GM19372 (cell line): ENCODE measurements around the gene ACTRT2.

Experiments
- ATAC-seq: cut with Tn5 transposase; IDR thresholded peaks from one replicate; pipeline ENCODE4 v1.9.1; 2021; ENCODE audit warnings: mild to moderate bottlenecking, low read depth, moderate library complexity; ENCODE audit not compliant: unreplicated experiment

The ACTRT2 gene

GRCh38 chr1:3029991-3030662 lies 8.9 kb downstream of the ACTRT2 start:
- ATAC-seq: no peak

DNA sequence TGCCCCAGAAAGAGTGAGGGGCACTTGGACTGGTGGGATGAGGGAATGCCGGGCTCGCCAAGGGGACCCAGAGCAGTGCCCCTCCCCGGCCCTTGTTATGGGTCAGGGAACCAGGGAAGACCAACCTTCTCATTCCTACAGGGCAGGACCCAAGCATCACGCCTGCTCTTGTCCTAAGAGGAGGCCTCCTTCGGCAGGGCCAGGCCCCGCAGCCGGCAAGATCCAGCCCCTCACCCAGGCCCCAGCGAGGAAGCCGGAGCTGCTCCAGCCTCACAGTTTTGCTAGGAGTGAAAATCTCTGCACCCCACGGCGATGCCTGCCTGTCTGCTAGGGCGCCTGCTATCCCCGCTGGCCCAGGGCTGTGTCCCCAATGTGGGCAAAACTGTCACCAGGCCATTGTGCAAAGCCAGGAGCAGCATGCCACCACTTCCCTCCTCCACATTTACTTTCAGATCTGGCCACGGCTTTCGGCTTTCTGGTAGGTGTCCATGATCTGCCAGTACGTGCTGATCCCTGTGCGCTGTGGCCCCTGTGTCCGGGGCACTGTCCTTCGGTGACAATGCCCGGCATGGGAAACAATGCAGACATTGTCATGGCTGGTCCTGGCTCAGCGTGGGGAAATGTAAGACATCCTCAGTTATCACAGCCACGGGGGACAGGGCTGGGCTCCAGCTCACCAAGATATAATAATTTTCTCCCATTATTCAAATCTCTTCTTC lies 9.6 kb downstream of the ACTRT2 start:
- ATAC-seq: no peak

DNA sequence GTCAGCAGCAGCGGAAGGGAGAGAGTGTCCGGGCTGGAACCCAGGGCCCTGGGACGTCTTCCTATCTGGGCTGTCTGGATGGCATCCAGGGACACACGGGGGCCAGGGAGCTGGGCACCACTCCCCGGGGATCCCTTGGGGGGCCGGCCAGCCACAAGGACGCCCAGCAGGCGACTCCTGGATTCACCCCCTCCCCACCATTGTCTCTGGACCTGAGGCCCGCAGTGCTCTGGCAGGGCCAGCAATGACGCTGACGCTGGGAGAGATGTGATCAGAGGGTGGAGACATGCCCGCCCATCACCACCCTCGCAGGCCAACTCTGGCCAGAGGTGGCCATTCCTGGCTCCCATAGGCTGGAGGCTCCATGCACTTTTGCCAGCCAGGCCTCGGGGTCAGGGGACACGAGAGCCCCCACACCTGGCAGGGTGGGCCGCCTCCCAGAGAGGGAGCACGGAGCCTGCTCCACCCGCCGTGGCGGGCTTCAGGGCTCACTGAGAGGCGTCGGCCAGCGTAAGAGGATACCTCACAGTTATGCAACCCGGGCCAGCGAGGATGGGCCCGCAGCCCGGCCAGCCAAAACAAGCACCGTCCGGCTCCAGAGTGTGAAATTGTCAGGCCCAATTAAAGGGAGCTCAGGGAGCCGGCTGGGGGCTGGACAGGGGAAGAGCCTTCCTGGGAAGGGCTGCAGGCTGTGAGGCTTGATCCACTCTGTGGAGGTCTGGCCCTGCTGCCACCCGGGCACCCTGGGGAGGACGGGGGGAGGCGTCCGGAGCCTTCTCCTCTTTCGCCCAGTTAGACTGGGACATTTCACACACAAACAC lies 10.3 kb downstream of the ACTRT2 start:
- no peak for ATAC-seq

DNA sequence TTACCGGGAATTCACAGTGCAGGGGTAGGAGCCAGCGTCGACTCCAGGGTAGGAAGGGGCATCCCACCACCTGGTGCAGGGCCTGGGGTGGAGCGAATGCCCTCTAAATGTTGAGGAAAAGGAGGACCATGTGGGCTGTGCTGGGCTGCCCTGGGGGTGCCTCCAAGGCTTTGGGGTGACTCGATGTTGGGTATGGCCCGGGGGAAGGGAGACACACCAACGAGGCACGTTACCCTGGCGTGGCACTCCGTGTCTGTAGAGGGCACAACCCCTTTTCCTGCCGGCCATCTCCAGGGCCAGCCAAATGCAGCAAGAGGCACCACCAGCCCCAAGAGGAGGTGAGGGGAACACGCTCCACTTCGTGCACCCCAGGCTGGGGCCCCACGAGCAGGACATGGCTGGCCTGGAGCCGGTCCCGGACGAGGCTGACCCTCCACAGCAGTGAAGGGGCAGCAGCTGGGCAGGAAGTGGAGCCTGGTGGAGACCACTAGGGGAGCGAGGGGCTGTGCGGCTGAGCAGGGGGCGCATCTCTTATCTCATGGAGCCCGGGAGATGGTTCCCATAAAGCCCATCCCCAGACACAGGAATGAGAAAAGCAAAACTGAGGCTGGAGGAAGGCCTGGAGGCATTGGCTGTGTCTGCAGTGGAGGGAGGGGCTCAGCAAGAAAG lies 11.2 kb downstream of the ACTRT2 start:
- no peak for ATAC-seq

DNA sequence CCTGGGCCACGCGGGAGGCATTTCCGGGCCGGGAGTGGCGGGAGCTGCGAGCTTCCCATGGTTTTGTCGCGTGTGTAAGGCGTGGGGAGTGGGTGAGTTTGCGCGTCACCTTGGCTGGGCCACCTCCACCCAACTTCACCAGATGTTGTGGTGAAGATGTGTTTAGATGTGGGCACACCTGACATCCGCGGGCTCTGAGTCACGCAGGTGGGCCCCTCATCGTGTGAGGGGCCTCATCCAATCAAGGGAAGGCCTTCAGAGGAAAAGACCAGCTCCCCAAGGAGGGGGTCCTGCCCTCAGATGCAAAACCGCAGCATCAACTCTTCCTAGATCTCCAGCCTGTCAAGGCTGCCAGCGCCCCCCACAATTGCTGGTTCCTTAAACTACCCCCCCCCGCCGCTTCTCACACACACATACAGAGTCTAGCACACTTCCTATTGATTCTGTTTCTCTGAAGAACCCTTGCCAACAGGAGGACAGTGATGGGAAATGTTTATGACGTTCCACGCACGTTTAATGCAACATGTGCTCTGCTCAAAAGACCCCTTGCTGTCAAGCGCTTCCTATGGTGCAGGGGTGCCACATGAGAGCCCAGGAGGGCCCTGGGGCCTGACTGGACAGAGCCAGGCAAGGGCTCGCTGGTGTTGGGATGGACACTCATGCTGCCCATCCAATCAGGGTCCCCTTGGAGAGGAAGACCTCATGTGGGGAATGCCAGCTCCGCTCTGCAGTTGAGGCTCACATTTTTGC lies 11.9 kb downstream of the ACTRT2 start:
- ATAC-seq: no peak

DNA sequence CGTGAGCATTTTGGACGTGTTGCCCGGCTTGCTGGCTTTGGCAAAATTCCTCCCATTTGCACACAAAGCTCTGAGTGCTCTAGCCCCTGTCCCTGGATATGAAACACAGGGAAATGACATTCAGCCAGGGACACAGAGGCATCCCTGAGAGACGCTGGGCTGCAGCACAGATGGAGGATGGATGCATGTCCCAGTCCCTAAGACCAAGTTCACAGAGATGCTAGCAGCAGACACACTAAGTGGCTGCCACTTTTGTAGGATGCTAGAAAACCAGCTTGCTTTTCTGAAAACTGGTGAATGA lies 12.5 kb downstream of the ACTRT2 start:
- ATAC-seq: no peak

DNA sequence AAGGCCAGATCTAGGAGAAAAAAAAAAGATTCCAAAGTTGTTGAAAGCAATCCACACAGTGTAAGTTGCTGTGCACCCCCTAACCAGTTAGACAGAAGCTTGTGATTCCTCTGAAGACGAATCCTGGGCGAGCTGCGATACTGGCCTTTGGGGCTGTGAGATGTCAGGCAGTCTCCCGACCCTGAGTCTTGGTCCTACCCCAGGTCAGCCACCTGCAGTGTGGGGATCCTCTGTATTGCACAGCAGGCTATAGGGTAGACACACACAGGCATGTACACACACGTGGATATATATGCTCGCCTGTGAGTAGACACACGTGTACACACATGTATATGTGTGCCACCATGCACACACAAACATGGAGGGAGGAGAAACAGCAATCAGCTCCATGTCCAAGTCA lies 12.9 kb downstream of the ACTRT2 start:
- no peak for ATAC-seq

DNA sequence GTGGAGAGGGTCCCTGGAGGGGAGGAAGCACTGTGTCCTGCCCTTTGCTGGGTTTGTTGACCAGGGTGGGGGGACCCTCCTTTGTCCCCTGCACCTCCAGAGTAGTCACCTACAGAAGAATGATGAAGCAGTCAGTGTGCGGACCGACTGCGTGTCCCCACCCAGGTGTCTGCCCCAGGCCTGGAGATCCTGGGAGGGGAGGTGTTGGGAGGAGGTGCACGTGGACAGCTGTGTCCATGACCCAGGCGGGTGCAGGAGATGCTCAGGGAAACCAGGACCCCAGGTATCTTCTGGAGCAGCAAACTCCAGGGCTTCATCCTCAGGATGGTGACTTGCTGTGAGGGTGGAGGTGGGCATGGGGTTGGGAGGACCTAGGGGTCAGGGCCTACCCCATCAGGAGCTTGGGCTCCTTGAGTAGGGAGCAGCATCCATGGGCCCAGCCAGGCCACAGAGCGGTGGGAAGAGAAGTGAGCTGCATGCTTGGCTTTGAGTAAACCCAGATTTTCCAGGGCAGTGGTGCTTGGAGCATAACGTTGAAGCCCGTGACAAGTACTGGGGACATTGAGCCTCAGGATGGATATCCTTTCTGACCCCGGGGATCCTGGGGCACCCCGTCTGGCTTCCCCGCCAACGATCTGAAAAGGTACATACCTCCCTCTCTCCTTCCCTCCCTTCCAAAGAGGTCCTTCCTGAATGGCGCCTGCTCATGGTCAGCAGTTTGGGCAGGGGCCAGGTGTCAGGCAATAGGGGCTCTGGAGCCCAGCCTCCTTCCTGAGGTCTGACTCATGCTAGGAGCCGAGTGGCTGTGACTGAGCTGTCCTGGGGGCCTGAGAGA lies 13.7 kb downstream of the ACTRT2 start:
- no peak for ATAC-seq

GRCh38 chr1:3035563-3036446 lies 14.5 kb downstream of the ACTRT2 start:
- no peak for ATAC-seq

GRCh38 chr1:3036447-3037280 lies 15.4 kb downstream of the ACTRT2 start:
- no peak for ATAC-seq

GRCh38 chr1:3037281-3038040 lies 16.2 kb downstream of the ACTRT2 start:
- ATAC-seq: no peak

- no peak for ATAC-seq
Measured at GRCh38 chr1:3038113-3038551, 16.9 kb downstream of the ACTRT2 start.

- ATAC-seq: no peak
Measured at GRCh38 chr1:3038571-3039181, 17.4 kb downstream of the ACTRT2 start.

DNA sequence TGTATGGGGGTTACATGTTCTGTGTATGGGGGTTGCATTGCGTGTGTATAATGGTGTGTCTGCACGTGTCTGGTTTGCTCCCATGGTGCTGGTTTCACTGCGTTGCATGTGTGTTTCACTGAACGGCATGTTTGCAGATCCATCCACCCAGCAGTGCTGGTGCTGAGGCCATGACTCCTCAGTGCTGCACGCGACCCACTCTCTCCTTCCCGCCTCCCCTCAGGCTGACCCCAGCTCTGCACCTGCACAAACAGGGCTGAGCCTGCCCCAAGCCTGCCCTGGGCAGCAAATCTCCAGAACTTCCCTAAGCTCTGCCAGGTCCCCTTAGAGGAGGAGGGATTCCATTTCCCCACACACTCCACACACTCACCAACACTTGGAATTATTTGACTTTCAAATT lies 18.7 kb downstream of the ACTRT2 start:
- no peak for ATAC-seq

DNA sequence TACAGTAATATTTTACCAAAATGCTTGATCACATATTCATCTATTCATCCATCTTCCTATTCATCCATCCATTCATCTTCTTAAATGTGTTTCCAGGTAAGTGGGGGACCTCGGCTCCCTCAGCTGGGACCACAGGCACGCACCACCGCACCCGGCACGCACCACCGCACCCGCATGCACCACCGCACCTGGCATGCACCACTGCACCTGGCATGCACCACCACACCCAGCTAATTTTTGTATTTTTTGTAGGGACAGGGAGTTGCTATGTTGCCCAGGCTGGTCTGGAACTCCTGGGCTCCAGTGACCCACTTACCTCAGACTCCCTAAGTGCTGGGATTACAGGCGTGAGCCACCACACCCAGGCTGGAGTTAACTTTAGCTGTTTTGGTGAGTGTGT lies 21.2 kb downstream of the ACTRT2 start:
- ATAC-seq: no peak

DNA sequence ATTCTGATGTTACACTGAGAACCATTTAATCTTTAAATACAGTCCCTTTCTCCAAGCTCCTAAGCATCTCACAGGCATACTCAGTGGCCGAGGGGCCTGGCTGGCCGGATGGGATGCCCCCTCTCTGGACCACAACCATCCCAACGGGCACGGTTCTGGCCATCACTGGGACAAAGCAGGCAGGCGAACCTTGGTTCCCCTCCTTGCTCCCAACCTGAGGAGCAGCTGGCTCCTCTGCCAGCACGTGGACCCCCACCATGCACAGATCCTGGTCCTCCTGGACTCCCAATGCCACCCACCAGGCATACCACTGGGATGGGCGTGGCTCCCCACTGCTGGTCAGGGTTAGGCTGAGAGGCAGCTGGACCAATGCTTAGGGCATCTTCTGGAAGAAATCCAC lies 27.9 kb downstream of the ACTRT2 start:
- no peak for ATAC-seq

GRCh38 chr1:3049905-3050304 lies 28.6 kb downstream of the ACTRT2 start:
- no peak for ATAC-seq
